Tibial artery (tissue), 4 donors: ENCODE data around the gene CAB39.

Source experiments
- DNase-seq, 2 donors: peaks; one replicate each; pipeline ENCODE4 v3.0.0-alpha.2; 2019
- H3K27ac ChIP-seq, 2 donors: fragments of 200-600 bp; sonication (generic) in 1 of 2; 1 replicate in 1 of 2; 2 replicates in 1 of 2; pipeline ENCODE4 v1.5.1; 2018 to 2019; ENCODE audit warnings: mild to moderate bottlenecking in 1 of 2
- H3K27me3 ChIP-seq, 2 donors: fragments of 200-600 bp; sonication (generic) in 1 of 2; one replicate each; pipeline versions ENCODE4 v1.5.1 to v1.6.0; 2016 to 2019
- H3K36me3 ChIP-seq, 3 donors: fragments of 200-600 bp; sonication (generic) in 2 of 3; one replicate each; pipeline ENCODE4 v1.5.1; 2016 to 2019; ENCODE audit warnings: mild to moderate bottlenecking in 2 of 3
- H3K4me1 ChIP-seq, 4 donors: fragments of 200-600 bp; sonication (generic) in 2 of 4; 1 replicate in 3 of 4; 2 replicates in 1 of 4; pipeline ENCODE4 v1.5.1; 2016 to 2019
- H3K4me3 ChIP-seq, 2 donors: fragments of 200-600 bp; sonication (generic) in 1 of 2; 1 replicate in 1 of 2; 2 replicates in 1 of 2; pipeline ENCODE4 v1.5.1; 2018 to 2019; ENCODE audit warnings: mild to moderate bottlenecking in 2 of 2
- H3K9me3 ChIP-seq, 3 donors: fragments of 200-600 bp; sonication (generic) in 1 of 3; one replicate each; pipeline ENCODE4 v1.5.1; 2016 to 2019
- intact Hi-C: fragments of 100-400 bp; cut with DNase I; formaldehyde crosslinking; loops from one replicate; pipeline ENCODE4 v1.15.0; 2023; ENCODE audit warnings: low total_unique reads
- TF ChIP-seq, protein P1 (sequence below), 2 experiments: fragments of 200-600 bp in 1 of 2; fragments of 450-650 bp in 1 of 2; IDR thresholded peaks; one replicate each; pipeline ENCODE4 v1.5.1; 2017 to 2019; ENCODE audit warnings: antibody characterized with exemption in 2 of 2, mild to moderate bottlenecking in 1 of 2, moderate library complexity in 1 of 2

CAB39 gene

GRCh38 chr2:230742781-230743180 is 30.1 kb downstream of the CAB39 start:
- no peak for DNase-seq
- no peaks in the 10 kb centered on the region for H3K9me3 ChIP-seq
- peaks cover 0 to 9% (median 5%) of the 10 kb centered on the region in 3 donors for H3K36me3 ChIP-seq
- no peak overlapping the region for H3K27ac ChIP-seq
- no peak overlapping the region for H3K4me3 ChIP-seq
- intact Hi-C loops: no loop called here
- peaks cover 0 to 25% (median 7%) of the 10 kb centered on the region in 4 donors for H3K4me1 ChIP-seq
- no peaks in the 10 kb centered on the region for H3K27me3 ChIP-seq
- TF ChIP-seq, protein P1, sequence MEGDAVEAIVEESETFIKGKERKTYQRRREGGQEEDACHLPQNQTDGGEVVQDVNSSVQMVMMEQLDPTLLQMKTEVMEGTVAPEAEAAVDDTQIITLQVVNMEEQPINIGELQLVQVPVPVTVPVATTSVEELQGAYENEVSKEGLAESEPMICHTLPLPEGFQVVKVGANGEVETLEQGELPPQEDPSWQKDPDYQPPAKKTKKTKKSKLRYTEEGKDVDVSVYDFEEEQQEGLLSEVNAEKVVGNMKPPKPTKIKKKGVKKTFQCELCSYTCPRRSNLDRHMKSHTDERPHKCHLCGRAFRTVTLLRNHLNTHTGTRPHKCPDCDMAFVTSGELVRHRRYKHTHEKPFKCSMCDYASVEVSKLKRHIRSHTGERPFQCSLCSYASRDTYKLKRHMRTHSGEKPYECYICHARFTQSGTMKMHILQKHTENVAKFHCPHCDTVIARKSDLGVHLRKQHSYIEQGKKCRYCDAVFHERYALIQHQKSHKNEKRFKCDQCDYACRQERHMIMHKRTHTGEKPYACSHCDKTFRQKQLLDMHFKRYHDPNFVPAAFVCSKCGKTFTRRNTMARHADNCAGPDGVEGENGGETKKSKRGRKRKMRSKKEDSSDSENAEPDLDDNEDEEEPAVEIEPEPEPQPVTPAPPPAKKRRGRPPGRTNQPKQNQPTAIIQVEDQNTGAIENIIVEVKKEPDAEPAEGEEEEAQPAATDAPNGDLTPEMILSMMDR (IDR thresholded peaks at IDR 0.05): no peak

DNA sequence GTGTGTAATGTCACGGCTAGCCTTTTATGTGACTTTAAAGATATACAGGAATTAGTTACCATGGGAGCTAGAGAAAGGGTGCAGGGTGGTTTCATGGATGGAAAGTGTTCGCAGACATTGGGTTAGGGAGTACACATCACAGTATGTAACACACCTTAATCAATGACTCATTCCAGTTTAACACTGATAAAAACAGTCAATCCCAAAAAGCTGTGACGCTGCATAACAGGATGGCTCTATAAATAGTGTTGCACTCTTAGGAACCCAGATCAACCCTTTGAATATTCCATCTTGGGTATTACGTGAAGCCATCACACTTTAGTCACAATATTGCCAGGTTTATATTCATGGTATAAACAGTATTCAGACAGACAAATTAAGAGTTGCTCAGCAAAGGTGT is 33.6 kb downstream of the CAB39 start:
- peaks cover 0 to 9% (median 5%) of the 10 kb centered on the region in 3 donors for H3K36me3 ChIP-seq
- DNase-seq: no peak
- H3K27ac ChIP-seq: no peak overlapping the region
- TF ChIP-seq, protein P1 (IDR thresholded peaks at IDR 0.05): no peak
- no peak overlapping the region for H3K4me3 ChIP-seq
- no peaks in the 10 kb centered on the region for H3K9me3 ChIP-seq
- H3K27me3 ChIP-seq: no peaks in the 10 kb centered on the region
- peaks cover 0 to 27% (median 0%) of the 10 kb centered on the region in 4 donors for H3K4me1 ChIP-seq
- intact Hi-C loops: no loop called here

DNA sequence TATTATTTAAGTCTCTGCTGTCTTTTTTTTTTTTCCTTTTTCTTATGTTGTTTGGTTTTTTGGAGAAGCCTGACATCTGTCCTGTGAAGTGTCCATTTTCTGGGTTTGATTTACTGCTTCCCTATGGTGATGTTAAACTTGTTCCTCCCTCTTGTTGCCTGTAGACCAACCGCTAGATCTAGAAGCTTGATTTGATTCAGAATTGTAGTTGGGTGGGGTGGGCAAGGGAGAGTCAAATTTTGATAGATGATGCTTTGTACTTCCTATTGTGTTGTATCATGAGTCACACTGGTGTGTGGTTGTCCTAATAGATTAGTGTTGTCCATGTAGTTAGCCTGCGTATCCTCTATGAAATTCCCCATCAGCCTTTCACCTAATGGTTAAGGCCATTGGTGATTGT is 35.4 kb downstream of the CAB39 start:
- DNase-seq: no peak
- intact Hi-C loops: no loop called here
- Histone ChIP-seq H3K36me3 (peaks cover 0 to 9% (median 5%) of the 10 kb centered on the region in 3 donors), H3K27me3 (no peaks in the 10 kb centered on the region), H3K27ac (no peak overlapping the region), H3K4me1 (peaks cover 0 to 28% (median 0%) of the 10 kb centered on the region in 4 donors), H3K4me3 (no peak overlapping the region), H3K9me3 (no peaks in the 10 kb centered on the region)
- TF ChIP-seq, protein P1 (IDR thresholded peaks at IDR 0.05): no peak

- Histone ChIP-seq H3K36me3 (peaks cover 0 to 6% (median 5%) of the 10 kb centered on the region in 3 donors), H3K27ac (no peak overlapping the region), H3K9me3 (no peaks in the 10 kb centered on the region), H3K27me3 (no peaks in the 10 kb centered on the region), H3K4me1 (peaks cover 0 to 28% (median 0%) of the 10 kb centered on the region in 4 donors), H3K4me3 (no peak overlapping the region)
- intact Hi-C loops: no loop called here
- no peak for DNase-seq
- TF ChIP-seq, protein P1 (IDR thresholded peaks at IDR 0.05): no peak
Observed at GRCh38 chr2:230749111-230749510, 36.5 kb downstream of the CAB39 start.

DNA sequence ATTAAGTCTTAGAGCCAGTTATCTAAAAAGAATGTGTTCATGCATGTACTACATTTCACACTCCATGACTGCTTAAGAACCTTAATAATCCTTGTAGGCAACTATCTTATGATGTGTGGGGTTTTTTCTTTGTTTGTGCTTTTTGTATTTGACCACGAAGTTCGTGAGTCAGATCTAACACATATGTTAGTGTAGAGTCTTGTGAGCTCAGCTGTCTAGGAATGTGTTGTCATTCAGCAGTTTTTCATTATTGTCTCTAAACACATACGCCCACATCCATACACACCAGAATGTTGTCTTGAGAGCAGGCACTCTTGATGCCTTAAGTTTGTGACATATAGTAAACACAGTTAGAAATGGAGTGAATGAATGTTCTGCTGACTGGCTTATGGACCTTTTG is 38.4 kb downstream of the CAB39 start:
- H3K4me3 ChIP-seq: no peak overlapping the region
- TF ChIP-seq, protein P1 (IDR thresholded peaks at IDR 0.05): no peak
- H3K27ac ChIP-seq: no peak overlapping the region
- H3K27me3 ChIP-seq: no peaks in the 10 kb centered on the region
- H3K4me1 ChIP-seq: peaks cover 0 to 36% (median 3%) of the 10 kb centered on the region in 4 donors
- no peaks in the 10 kb centered on the region for H3K36me3 ChIP-seq
- intact Hi-C loops: loop anchor here (5.0 kb wide), 1 partner anchor 596 kb away; no protein-coding TSS in a partner anchor
- no peaks in the 10 kb centered on the region for H3K9me3 ChIP-seq
- no peak for DNase-seq

DNA sequence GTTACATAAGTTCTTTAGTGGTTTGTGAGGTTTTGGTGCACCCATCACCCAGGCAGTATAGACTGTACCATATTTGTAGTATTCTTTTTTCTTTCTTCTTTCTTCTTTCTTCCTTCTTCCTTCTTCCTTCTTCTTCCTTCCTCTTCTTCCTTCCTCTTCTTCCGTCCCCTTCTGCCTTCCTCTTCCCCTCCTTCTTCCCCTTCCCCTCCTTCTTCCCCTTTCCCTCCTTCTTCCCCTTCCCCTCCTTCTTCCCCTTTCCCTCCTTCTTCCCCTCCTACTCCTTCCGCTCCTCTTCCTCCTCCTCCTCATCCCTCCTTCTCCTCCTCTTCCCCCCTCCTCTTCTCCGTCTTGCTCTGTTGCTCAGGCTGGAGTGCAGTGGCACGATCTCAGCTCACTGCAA is 41.6 kb downstream of the CAB39 start:
- peaks cover 0 to 57% (median 26%) of the 10 kb centered on the region in 4 donors for H3K4me1 ChIP-seq
- H3K36me3 ChIP-seq: no peaks in the 10 kb centered on the region
- TF ChIP-seq, protein P1 (IDR thresholded peaks at IDR 0.05): no peak
- H3K9me3 ChIP-seq: no peaks in the 10 kb centered on the region
- no peaks in the 10 kb centered on the region for H3K27me3 ChIP-seq
- no peak overlapping the region for H3K4me3 ChIP-seq
- H3K27ac ChIP-seq: no peak overlapping the region
- DNase-seq: no peak
- intact Hi-C loops: loop anchor here (5.0 kb wide), 1 partner anchor 593 kb away; no protein-coding TSS in a partner anchor
